Stimulated activated CD4-positive, alpha-beta T cell treated with anti-CD3 and anti-CD28 coated beads, Interleukin-12 subunit alpha, Interleukin-12 subunit beta, amount 100 ng/mL, for 4 hours (primary cell): ENCODE data around the gene LITAF.
"Not testable (repeated sequence)": the region's sequence is repeated elsewhere in the genome, so short reads cannot be mapped to it uniquely, and the experiment has no call there.

Experiments
- DNase-seq: peaks from one replicate; pipeline ENCODE4 v3.0.0-alpha.2; 2020

The LITAF gene

DNA sequence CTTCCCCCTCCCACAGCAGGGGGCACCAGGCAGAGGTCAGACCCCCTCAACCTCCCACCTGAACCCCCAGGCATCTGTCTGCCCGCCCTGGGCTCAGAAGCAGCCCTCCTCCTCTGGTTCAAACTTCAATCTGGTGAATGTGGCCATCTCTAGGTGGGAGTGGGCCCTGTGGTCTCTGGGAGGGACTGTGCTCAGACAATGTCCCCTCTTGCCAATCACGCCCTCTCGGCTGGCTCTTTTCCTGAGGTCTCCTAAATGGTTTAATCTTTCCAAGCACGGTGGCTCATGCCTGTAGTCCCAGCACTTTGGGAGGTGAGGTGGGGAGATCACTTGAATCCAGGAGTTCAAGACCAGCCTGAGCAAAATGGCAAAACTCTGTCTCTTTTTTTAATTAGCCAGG is 15.2 kb downstream of the LITAF start:
- DNase-seq = no peak

DNA sequence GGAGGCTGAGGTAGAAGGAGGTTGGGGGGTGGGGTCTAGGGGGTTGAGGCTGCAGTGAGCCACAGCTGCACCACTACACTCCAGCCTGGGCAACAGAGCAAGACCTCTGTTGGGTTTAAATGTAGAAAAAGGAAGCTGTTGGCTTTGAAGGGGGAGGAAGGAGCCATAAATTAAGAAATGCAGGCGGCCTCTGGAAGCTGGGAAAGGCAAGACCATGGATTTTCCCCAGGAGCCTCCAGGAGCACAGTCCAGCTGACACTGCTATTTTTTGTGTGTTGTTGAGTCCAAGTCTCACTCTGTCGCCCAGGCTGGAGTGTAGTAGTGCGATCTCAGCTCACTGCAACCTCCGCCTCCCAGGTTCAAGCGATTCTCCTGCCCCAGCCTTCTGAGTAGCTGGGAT is 15.9 kb downstream of the LITAF start:
- no peak for DNase-seq

GRCh38 chr16:11570258-11570657 is 16.5 kb downstream of the LITAF start:
- DNase-seq = no peak

DNA sequence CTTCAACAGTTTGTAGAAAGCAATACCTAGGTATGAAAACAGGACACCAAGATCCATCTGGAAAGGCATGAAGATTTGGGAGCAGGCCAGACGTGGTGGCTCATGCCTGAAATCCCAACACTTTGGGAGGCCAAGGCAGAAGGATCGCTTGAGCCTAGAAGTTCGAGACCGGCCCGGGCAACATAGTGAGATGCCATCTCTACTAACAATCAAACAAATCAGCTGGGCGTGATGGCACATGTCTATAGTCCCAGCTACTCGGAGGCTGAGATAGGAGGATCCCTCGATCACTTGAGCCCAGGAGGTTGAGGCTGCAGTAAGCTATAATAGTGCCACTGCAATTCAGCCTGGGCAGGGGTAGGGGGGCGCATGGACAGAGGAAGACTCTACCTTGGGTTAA is 20.3 kb downstream of the LITAF start:
- no peak for DNase-seq

- no peak for DNase-seq
Observed at GRCh38 chr16:11565665-11566064, 21.1 kb downstream of the LITAF start.

- no peak for DNase-seq
Observed at GRCh38 chr16:11564046-11564926, 22.4 kb downstream of the LITAF start.

- no peak for DNase-seq
Observed at GRCh38 chr16:11563493-11564040, 23.2 kb downstream of the LITAF start.

- no peak for DNase-seq
Observed at GRCh38 chr16:11562941-11563340, 23.8 kb downstream of the LITAF start.

DNA sequence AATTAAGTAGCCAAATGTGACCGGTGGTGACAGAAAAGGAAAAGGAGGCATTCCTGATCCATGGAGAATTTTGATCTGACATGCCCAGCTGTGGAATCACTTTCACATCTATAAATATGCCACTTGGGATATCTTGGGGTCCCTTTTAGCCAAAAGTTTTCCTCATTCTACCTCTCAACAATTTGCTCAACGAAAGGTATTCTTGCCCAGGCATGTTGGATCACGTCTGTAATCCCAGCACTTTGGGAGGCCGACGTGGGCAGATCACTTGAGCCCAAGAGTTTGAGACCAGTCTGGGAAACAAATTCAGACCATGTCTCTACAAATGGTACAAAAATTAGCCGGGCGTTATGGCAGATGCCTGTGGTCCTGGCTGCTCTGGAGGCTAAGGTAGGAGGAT is 24.3 kb downstream of the LITAF start:
- no peak for DNase-seq

GRCh38 chr16:11561856-11562255 is 24.9 kb downstream of the LITAF start:
- DNase-seq = no peak

GRCh38 chr16:11561454-11561805 is 25.3 kb downstream of the LITAF start:
- DNase-seq = no peak

- no peak for DNase-seq
Observed at GRCh38 chr16:11560701-11561453, 25.8 kb downstream of the LITAF start.

- not testable (repeated sequence) for DNase-seq
Observed at GRCh38 chr16:11558308-11558823, 28.4 kb downstream of the LITAF start.

- DNase-seq = no peak
Observed at GRCh38 chr16:11557801-11558200, 28.9 kb downstream of the LITAF start.

DNA sequence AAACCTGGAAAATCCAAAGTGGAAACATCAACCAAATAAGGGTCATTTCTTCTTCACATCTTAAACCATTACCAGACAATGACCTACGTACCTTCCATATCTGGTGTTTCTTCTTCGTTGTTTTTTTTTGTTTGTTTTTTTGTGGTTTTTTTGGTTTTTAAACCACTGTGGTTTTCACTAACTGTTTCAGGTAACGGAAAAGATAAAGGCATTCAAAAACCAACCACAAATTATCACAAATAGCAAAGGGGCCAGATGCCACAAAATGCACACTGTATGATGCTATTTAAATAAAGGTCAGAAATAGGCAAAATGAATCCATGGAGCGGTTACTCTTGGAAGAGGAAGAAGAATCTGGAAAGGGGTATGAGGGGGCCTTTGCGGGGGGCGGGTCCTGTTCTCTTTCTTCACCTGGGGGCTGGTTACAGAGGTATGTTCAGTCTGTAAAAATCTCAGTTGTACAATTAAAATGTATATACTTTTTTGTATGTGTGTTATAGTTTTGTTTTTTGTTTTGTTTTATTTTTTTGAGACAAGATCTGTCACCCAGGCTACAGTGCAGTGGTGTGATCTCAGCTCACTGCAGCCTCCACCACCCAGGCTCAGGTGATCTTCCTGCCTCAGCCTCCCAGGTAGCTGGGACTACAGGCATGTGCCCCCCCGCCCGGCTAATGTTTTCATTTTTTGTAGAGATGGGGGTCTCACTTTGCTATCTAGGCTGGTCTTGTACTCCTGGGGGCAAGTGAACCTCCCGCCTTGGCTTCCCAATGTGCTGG is 29.6 kb downstream of the LITAF start:
- no peak for DNase-seq

GRCh38 chr16:11556214-11556819 is 30.4 kb downstream of the LITAF start:
- no peak for DNase-seq

- no peak for DNase-seq
Observed at GRCh38 chr16:11554053-11554452, 32.7 kb downstream of the LITAF start.

GRCh38 chr16:11553371-11553770 is 33.3 kb downstream of the LITAF start:
- DNase-seq = no peak

- DNase-seq = no peak
Observed at GRCh38 chr16:11552440-11552839, 34.3 kb downstream of the LITAF start.

GRCh38 chr16:11551842-11552241 is 34.9 kb downstream of the LITAF start:
- no peak for DNase-seq

GRCh38 chr16:11550791-11551498 is 35.8 kb downstream of the LITAF start:
- no peak for DNase-seq
